ENCODE data around the gene ZSWIM7. TPM values are rescaled to one million over a fixed set of nuclear protein-coding genes. Genes with fewer than 3 reads are reported as not detected.
A peak's percentile ranks its signal among the peaks of the same experiment; 100 is the strongest.

Gene ZSWIM7
- total and polyA plus RNA-seq, 8 donors, result 4.5 to 43.5 (median 20.0) TPM; not detected in 1

DNA sequence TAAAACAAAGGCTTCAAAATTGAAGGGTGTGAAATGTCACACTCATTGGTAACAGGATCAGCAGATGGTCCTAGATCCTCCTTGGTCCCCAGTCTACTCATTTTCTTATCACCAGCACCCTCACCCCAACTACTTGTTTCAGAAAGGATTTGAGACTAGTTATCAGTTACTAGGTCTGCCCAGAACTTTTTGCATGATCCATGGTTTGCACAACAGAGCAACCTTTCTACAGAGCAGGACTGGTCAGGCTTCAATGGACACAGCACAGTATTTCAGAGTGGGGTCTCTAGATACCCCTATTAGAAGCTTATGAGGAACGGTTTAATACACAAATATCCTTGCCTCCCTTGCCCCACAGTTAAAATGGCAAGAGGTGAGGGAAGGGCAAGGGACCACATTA, 25.7 kb upstream of the ZSWIM7 start:
- Histone ChIP-seq H3K27ac (no peak overlapping the region), H3K4me1 (peaks cover 0 to 17% (median 10%) of the 10 kb centered on the region in 4 donors), H3K4me3 (no peak overlapping the region), H3K27me3 (no peaks in the 10 kb centered on the region), H3K9me3 (no peaks in the 10 kb centered on the region), H3K36me3 (peaks cover 47 to 90% (median 86%) of the 10 kb centered on the region in 4 donors)
- intact Hi-C loops (cut with DNase I; ENCODE audit: low total_unique reads), result no loop called here
- TF ChIP-seq POLR2A (IDR thresholded peaks at IDR 0.05), result no peak
- 92 to 100% (median 96%) methylated on average over 1 of the region's 1 CpG for WGBS, 5 donors
- no peak for DNase-seq

DNA sequence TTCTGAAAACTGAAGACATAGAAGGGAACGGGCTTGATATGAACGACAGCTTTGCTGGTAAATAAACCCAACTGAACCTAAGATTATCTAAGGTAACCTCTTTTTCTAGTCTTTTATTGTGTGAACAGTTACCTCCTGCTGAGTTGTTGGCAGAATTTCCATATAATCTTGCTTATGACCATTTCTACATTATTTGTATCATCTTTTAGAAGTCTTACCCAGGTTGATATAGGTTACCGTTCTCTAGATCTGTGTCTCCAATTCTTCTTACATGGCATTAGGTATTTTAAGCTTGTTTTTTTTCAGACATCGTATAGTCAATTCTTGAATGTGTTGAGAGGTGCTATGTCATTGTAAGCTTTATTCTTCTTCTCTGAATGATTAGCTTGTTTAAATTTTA, 24.4 kb upstream of the ZSWIM7 start:
- peaks cover 0 to 15% (median 10%) of the 10 kb centered on the region in 4 donors for H3K4me1 ChIP-seq
- H3K36me3 ChIP-seq, result peaks cover 36 to 88% (median 85%) of the 10 kb centered on the region in 4 donors
- H3K9me3 ChIP-seq, result no peaks in the 10 kb centered on the region
- WGBS, 5 donors, result 61 to 81% (median 66%) methylated on average over 4 of the region's 4 CpGs
- TF ChIP-seq, protein P1, sequence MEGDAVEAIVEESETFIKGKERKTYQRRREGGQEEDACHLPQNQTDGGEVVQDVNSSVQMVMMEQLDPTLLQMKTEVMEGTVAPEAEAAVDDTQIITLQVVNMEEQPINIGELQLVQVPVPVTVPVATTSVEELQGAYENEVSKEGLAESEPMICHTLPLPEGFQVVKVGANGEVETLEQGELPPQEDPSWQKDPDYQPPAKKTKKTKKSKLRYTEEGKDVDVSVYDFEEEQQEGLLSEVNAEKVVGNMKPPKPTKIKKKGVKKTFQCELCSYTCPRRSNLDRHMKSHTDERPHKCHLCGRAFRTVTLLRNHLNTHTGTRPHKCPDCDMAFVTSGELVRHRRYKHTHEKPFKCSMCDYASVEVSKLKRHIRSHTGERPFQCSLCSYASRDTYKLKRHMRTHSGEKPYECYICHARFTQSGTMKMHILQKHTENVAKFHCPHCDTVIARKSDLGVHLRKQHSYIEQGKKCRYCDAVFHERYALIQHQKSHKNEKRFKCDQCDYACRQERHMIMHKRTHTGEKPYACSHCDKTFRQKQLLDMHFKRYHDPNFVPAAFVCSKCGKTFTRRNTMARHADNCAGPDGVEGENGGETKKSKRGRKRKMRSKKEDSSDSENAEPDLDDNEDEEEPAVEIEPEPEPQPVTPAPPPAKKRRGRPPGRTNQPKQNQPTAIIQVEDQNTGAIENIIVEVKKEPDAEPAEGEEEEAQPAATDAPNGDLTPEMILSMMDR (IDR thresholded peaks at IDR 0.05), result no peak
- TF ChIP-seq POLR2A (IDR thresholded peaks at IDR 0.05) (no peak), EP300 (IDR thresholded peaks at IDR 0.05) (no peak)
- no peaks in the 10 kb centered on the region for H3K27me3 ChIP-seq
- DNase-seq, result no peak
- H3K4me3 ChIP-seq, result no peak overlapping the region
- intact Hi-C loops (cut with DNase I; ENCODE audit: low total_unique reads), result no loop called here
- no peak overlapping the region for H3K27ac ChIP-seq

DNA sequence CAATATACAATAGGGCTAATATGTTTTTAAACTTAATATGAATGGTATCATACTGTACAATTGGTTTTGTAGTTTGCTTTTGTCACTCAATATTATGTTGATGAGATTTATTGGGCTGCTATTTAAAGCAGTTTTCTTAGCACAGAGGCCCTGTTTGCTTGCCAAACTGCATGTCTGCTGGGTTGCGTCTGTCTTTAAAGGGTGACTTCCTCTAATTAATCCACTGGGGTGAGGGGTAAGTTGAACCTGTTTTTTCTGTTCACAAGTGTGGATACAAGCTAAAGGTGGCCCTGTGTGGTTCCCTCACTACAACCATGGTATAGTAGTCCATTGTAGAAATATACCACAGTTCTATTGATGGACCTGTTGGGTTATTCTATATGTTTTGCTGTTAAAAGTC, 19.8 kb upstream of the ZSWIM7 start:
- no peak for DNase-seq
- H3K27ac ChIP-seq, result no peak overlapping the region
- no peak overlapping the region for H3K4me3 ChIP-seq
- no peak for TF ChIP-seq POLR2A (IDR thresholded peaks at IDR 0.05)
- TF ChIP-seq POLR2AphosphoS5 (IDR thresholded peaks at IDR 0.05), result no peak
- TF ChIP-seq, protein P1 (IDR thresholded peaks at IDR 0.05), result no peak
- TF ChIP-seq EP300 (IDR thresholded peaks at IDR 0.05), result no peak
- H3K36me3 ChIP-seq, result peaks cover 11 to 76% (median 65%) of the 10 kb centered on the region in 4 donors
- H3K4me1 ChIP-seq, result peaks cover 0 to 8% (median 0%) of the 10 kb centered on the region in 4 donors
- no peaks in the 10 kb centered on the region for H3K27me3 ChIP-seq
- intact Hi-C loops (cut with DNase I; ENCODE audit: low total_unique reads), result no loop called here
- 72 to 92% (median 74%) methylated on average over 1 of the region's 1 CpG for WGBS, 5 donors
- H3K9me3 ChIP-seq, result no peaks in the 10 kb centered on the region

DNA sequence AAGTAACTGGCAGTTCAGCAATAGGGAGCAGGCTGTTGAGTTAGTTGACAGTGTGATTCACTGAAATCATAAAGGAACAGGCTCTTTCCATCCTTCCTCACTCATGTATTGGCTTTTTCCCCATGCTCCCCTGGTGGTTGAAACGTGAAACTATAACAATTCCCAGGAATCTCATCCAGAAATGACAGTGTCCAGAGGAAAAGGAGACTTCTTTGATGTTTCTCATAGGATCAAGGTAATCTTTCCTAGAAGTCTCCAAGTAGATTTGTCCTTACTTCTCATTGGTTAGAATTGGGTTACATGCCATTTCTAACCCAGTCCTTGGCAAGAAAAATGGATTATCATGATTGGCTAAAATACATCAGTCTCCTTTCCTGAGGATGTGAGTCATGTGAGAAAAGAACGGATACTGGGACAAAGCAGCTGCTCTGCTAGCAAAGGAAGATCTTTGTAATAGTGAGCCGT, 14.5 kb upstream of the ZSWIM7 start:
- 52 to 59% (median 54%) methylated on average over 3 of the region's 3 CpGs for WGBS, 5 donors
- peak overlapping the region in 1 of 5 donors; percentile 29 for H3K27ac ChIP-seq

DNA sequence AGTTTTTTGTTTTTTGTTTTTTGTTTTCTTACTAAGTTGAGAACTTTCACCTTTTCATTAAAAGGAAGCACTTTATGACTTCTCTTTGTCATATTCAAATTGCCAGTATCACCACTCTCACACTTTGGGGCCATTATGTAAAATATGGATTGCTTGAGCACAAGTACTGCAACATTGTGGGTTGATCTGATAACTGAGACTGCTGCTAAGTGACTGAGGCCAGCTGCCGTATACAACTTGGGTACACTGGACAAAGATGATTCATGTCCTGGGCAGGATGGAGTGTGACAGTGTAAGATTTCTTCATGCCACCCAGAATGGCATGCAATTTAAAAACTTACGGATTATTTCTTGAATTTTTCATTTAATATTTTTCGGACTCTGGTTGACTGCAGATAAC, 7.9 kb upstream of the ZSWIM7 start:
- intact Hi-C loops (cut with DNase I; ENCODE audit: low total_unique reads), result no loop called here
- Histone ChIP-seq H3K4me3 (no peak overlapping the region), H3K4me1 (peaks cover 0 to 18% (median 9%) of the 10 kb centered on the region in 4 donors), H3K36me3 (peaks cover 54 to 94% (median 90%) of the 10 kb centered on the region in 4 donors), H3K27ac (no peak overlapping the region), H3K9me3 (no peaks in the 10 kb centered on the region), H3K27me3 (no peaks in the 10 kb centered on the region)
- 81 to 92% (median 89%) methylated on average over 3 of the region's 3 CpGs for WGBS, 5 donors
- DNase-seq, result no peak
- TF ChIP-seq POLR2AphosphoS5 (IDR thresholded peaks at IDR 0.05) (no peak), POLR2A (IDR thresholded peaks at IDR 0.05) (no peak), EP300 (IDR thresholded peaks at IDR 0.05) (no peak)
- TF ChIP-seq, protein P1 (IDR thresholded peaks at IDR 0.05), result no peak

More for the DNA sequence above, 14.5 kb upstream of the ZSWIM7 start:
- intact Hi-C loops (cut with DNase I; ENCODE audit: low total_unique reads), result no loop called here
- peaks cover 0 to 24% (median 13%) of the 10 kb centered on the region in 4 donors for H3K4me1 ChIP-seq
- no peaks in the 10 kb centered on the region for H3K9me3 ChIP-seq
- H3K36me3 ChIP-seq, result peaks cover 7 to 74% (median 65%) of the 10 kb centered on the region in 4 donors
- H3K4me3 ChIP-seq, result no peak overlapping the region
- no peaks in the 10 kb centered on the region for H3K27me3 ChIP-seq
- TF ChIP-seq POLR2A (IDR thresholded peaks at IDR 0.05) (no peak), POLR2AphosphoS5 (IDR thresholded peaks at IDR 0.05) (no peak)
- TF ChIP-seq, protein P1 (IDR thresholded peaks at IDR 0.05), result peak in 3 of 7 experiments; percentile 22 to 51 (median 26)
- DNase-seq, result peak in 1 of 2 donors; percentile 33

Measured in stomach (tissue), 9 donors.